NCI-H2227 (cell line): ENCODE measurements around the gene DOK4.
A peak's percentile ranks its signal among the peaks of the same experiment; 100 is the strongest.

Experiments
- DNase-seq: peaks from one replicate; lab custom pipeline; 2025; ENCODE audit not compliant: unreplicated experiment; lab: John Stamatoyannopoulos, UW

Gene DOK4

DNA sequence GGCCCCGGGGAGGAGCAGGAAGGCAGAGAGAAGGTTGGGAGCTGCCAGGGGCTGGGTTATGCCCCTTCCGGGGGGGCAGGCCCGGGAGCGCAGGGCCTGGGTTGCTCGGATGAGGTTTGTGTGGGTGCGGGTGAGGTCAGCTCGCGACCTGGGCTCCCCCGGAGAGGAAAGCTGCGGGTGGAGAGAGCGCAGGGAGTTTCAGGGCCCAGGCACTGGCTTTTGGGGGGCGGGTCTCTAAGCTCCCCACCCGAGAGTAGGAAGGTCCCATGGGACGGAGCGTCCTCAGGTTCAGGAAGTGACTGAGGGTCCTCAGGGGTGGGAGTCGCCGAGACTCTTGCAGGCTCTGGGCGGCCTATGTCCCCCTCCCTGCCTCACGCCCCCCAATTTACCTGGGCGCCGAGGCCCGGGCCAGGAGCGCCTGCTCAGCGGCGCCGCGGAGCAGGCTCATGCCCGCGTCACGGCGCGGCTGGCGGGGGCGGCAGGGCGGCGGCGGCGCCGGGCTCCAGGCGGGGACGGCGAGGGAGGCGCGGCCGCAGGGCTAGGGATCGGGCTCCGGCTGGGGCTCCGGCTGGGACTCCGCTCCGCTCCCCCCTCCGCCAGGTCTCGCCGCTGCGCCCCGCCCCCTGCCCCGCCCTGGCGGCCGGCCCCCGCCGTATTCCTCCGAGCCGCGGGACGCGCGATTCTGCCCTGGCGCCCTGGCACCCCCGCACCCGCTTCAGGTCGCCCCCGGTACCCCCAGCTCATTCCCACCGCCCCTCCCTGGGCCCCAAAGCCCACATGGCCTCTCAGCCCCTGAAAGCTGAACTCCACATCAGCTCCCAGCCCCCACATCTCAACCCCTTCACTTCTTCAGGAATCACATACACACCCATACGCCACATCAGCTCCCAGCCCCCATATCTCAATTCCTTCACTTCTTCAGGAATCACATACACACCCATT, at the start of gene DOK4:
Gene DOK4 (minus strand): TSS at position 578 of the 942 bp plus-strand sequence. CDS start 6,986 bp downstream, outside the sequence.
- peak; percentile 80 for DNase-seq

DNA sequence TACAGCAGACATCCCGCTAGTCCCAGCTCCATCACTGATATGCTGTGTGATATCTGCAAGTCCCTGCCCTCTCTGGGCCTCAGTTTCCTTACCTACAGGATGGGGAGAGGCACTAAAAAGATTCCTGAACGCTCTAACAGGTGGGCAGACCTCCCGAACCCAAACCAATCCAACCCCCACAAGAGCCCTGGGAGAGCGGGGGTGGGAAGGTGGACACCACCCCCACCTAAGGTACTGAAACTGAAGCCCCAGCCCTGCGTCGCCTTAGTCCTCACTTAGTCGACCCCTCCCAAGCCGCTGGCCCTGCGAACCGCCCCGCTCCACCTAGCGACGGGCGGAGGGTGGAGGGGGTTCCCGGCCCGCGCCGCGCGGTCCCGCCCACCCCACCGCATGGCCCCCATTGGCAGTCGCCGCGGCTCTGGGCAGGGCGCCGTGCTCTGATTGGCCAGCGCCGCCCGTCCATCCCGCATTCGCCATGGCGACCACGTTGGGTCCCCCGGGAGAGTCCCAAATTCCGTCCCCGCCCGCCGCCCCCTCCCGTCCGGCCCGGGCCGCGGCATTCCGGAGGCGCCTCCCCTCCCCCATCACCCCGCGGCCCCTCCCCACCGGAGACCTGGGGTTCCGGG, 49.5 kb upstream of the DOK4 start:
- peak; percentile 83 for DNase-seq

DNA sequence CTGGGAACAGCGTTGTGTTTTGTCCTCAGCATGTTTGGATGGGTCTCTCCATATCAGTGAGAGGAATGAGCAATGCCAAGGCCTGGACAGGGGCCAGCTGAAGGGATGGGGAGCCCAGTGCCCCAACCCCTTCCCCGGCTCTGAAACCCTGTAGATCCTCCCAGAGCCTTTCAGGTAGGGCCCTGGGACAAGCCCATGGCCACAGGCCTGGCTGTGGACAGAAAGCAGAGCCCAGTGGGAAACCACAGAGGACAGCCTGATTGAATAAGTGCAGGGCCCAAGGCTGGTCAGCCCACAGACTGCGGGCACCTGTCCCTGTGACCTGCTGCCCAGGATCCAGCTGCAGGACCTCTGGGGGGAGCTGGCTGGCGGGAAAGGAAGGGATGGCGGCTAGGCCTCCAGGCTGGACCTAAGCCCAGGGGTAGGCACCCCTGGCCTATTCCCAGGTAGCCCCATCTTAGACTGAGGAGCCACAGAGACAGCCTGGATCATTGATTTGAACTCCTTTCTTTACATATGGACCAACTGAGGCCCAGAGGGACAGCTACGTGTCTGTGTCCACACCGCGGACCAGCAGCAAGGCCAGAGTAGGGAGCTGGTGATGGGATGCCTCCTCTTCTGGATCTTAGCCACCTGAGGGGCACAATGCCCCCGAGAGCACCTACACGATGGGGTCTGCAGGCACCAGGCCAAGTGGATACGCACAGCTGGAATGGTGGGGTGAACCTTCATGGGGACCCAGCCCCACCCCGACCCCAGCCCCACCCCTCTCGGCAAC, 48.8 kb upstream of the DOK4 start:
- no peak for DNase-seq

DNA sequence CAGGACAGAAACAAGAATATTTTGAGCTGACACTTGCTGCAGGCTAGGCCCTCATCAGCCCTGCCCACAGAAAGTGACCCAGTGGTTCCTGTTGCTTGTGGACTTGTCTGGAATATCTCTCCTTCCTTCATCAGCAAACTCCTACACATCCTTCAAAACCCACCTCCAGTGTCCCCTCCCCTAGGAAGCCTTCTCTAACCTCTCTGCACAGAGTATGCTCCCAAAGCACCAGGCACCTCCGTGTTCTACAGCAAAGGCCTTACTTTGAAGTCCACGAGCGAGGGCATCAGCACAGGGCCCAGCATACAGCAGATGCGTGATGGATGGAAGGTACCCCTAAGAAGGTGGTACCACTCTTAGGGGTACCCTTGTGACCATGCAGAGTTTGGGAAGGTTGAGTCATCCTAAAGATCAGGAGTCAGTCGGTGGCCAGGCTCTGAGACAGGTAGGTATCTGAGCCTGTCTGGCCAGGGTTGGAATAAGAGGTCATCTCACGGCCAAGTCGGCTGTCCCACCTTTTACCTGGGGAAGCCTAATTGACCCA, 48.1 kb upstream of the DOK4 start:
- DNase-seq: no peak

DNA sequence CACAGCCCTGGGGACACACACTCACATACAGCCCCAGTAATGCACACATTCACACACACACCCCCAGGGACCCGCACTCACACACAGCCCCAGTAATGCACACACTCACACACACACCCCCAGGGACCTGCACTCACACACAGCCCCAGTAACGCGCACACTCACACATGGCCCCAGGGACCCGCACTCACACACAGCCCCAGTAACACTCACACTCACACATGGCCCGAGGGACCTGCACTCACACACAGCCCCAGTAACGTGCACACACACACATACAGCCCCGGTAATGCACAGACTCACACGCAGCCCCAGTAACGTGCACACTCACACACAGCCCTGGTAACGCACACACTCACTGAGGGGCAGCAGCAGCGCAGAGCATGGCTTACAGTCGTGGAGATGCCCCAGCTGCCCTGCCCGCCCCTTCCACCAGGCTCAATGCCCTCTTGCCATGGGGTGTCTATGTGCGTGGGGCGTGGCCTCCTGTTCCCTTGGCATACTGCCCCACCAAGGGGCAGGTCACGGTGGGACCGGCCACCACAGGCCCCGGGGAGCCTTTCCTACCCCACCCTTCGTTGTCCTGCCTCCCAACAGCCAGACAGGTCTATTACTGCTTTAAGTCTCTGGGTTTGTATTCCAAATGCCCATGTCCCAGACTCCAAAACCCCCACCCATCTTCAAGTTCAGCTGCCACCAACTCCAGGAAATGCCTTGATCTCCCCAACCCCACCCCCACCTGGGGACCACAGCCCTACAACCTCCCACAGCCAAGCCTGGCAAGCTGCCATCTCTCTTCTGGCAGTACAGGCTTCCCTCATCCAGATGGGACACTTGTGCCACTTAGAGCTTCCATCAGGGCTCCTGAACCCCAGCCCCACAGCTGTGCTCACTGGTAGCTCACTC, 47.4 kb upstream of the DOK4 start:
- DNase-seq: no peak

DNA sequence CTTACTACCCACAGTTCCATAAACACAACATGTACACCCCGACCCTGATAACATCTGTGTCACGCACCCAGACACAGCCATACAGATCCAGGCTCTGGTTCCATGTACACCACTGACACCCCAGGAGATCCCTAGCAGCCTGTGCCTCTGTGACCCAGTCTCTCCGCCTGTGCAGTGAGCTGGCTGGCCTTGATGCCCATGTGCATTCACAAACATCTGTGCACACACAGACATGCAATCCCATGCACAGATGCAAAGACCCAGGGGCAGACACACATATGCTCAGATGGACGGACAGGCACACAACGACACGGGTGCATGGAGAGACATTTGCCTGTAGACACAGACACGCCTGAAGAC, 46.0 kb upstream of the DOK4 start:
- no peak for DNase-seq

DNA sequence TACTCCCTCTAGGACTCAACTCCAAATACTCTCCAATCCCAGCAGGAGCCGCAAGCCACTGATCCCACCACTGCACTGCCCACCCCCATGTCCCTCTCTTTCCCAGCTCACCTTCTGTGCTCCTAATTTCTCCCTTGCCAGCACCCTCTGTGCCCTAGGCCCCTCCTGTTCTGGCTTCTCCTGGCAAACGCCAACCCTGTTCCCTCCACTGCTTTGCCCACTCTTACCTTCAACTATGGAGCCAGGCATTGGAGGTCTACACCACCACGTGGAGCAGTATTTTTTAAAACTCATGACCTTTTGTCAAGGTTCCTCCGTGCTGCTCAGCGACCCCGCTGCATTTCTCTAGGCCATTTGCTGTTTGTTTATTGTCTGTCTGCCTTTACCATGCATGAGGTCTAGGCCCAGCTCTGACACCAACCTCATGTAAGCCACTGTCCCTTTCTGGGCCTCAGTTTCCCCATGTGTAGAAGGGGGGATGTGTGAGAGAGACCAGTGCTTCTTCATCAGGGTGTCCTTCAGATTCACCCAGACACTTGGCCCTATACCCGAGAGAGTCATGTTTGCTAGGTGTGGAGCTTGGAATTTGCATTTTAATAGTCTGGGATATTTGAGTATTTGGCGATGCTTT, 45.5 kb upstream of the DOK4 start:
- DNase-seq: no peak

DNA sequence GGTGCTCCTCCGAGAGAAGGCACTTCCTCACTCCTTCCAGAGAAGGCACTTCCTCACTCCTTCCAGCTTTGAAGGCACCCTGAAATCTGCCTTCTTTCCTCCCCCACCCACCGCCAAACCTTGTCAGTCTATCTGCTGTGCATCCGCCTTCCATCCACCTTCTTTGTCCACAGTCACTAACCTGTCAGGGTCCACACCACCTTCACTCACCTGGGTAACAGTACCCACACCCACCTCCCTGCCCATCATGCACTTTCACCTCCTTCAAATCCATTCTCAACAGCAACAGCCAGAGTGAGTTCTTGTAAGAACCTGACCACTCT, 44.9 kb upstream of the DOK4 start:
- DNase-seq: no peak

DNA sequence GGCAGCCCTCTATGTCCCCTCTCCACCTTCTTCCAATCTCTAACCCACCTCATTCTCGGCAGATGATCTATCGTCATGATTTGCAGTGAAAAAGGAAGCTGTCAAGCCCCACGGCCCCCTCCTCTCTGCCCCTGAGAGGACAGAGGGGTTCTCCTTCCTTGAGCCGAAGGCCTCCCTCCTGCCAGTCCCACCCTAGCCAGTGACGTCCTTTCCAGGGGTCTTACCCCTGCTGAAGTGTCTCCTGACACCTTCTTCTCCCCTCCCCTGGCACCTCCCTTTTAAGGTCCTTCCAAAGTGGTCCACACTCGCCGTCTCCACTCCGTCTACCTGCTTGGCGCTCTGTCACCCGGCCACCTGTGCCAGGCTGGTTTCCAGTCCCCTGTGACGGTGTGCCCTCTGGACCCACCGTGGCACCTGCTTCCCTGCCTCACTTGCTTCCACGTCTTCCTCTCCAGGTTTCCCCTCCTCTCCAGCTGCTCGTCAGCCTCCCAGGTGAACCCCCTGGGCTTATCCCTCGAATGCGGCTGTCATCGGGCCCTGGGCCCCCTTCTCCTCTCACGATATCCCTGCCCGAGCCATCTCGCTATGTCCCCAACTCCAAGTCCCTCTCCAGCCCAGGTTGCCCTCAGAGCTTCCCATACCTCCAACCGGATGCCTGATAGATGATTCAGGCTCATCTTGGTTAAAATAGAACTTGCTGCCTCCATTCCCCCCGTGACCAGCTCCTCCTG, 44.4 kb upstream of the DOK4 start:
- DNase-seq: no peak

DNA sequence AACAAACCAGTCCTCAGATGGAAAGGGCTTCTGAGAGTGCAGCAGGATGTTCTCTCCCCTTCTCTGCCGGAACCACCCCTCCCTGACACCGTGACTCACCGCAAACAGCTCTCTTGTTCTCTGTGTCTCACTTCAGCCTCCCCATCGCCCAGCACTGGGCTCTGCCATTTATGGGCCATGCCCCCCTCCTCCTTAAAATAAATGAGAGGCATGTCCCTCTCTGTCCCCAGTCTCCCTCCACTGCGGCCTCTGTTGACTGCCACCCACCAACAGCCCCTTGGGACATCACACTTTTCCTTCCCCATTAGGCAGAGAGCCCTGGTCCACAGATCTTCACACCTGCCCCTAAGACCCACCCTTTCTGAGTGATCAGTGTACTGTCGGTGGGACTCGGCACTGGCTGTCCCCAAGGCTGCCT, 43.8 kb upstream of the DOK4 start:
- DNase-seq: no peak

DNA sequence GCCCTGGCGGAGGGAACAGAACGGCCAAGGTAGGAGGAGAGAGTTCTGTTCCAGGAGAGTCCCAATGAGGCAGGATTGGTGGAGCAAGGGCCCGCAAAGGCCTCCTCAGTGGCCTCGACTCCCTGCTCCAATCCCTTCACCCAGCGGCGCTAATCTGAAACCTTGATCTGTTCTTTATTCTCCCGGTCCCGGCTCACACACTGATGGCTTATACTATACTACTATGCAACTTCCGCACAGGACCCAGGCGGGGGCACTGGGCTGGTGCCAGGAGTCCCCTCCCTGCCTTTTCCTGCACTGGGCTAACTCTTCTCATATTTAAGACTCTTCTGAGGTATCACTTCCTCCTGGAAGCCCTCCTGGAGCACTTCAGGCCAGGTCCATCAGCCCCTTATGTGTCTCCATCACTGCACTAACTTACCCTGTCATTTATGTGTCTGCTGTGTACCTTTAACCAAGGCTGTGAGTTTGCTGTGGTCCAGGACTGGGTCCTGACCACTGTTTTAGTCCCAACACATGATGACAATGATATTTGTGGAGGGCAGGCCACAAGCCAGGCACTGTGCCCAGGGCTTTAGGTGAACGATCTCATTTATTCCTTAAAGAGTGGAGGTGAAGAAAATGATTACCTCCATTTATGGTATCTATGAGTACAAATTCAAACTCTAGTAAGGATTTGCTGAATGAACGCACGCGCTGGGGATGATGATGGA, 43.3 kb upstream of the DOK4 start:
- DNase-seq: no peak

DNA sequence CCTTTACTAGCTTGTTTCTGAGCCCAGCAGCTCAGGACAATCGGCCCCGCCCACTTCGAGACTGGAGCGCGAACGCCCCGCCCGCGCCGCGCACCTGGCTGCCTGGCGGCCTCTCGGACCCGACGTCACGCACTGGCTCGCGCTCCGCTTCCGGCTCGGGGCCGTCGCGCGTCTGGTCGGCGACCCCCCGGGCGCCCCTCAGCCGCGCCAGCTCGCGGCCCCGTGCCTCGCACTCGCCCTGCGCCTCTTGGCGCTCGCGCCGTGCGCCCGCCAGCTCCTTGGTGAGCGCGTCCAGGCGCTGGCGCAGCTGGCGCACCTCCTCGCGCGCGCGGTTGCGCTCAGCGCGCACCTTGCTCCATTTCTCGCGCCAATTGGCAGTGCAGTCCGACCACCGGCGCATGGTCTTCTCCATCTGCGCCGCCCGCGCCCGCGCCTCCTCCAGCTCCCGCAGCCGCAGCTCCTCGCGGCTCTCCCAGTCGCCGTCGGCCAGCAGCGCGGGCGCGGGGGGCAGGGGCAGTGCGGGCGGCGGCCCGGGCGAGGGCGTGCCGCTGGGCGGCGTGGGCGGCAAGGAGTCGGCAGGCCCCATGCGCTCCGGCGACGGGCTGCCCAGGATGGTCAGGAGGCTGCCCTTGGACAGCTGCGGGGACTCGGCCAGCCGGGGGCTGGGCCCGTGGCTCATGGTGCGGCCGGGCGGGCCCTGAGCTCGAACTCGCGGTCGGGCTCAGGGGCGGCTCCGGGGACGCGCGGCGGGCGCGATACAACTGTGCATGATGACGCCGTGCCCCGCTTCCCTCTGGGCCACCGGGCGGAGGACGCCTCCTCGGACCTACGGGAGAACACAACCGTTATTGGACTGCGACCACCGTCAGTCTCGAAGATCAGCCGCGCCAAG, 42.5 kb upstream of the DOK4 start:
- no peak for DNase-seq

DNA sequence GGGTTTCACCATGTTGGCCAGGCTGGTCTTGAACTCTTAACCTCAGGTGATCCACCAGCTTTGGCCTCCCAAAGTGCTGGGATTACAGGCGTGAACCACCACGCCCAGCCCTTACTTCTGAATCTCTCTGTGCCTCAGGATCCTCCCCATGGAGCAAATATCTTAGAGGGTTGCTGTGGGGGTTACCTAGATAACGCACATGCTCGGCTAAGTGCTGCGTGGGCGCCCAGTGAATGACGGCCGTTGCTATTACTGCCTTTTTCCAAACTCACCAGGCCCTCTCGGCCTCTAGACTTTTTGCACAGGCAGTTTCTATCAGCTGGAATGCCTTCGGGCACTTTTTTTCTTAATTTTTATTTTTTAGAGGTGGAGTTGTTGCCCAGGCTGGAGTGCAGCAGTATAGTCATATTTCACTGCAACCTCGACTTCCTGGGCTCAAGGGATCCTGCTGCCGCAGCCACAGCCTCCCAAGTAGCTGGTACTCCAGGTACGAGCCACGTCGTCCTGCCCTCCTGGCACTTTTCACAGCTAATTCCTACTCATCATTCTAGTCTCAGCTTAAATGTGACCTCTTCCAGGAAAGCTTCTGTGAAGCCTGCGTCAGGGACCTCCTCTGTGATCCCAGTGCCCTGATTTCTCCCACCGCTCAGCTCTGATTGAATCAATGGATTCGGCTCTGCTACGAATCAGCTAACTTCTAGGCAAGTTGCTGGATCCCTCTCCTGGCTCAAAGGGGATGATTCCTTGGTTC, 41.5 kb upstream of the DOK4 start:
- no peak for DNase-seq

DNA sequence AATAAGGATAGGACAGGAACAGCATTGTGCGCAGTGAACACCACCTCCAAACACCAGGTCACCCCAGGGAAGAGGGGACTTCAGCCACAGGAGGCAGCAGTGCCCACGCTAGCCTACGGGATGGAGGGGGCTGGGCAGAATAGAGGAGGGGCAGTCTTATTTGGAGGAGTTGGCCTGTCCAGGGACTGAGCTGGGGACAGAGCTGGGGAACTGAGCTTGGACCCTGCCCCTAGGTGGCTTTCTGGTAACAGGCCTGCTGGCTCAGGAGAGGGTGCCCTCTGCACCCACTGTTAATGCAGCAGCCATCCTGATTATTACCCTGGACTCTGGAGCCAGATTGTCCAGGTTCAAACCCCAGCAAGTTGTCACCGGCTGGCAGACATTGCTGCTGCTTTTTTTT, 40.7 kb upstream of the DOK4 start:
- no peak for DNase-seq

DNA sequence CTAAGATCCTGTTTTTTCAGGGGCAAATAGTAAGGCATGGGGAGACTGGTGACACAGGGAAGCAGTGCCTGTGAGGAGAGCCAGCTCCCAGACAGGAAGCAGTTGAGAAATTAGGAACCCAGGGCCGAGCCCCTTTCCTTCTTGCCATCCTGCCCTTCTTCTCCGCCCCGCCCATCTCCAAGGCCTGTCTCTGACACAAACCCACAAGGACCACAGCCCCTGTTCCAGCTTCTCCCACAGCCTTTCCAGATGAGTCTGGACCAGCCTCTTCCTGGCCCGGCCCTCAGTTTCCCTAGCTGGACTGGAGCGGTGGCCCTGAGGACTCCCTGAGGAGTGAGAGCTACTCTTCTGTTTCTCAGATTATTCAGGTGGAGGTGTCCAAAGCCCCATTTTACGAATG, 40.2 kb upstream of the DOK4 start:
- DNase-seq: no peak

DNA sequence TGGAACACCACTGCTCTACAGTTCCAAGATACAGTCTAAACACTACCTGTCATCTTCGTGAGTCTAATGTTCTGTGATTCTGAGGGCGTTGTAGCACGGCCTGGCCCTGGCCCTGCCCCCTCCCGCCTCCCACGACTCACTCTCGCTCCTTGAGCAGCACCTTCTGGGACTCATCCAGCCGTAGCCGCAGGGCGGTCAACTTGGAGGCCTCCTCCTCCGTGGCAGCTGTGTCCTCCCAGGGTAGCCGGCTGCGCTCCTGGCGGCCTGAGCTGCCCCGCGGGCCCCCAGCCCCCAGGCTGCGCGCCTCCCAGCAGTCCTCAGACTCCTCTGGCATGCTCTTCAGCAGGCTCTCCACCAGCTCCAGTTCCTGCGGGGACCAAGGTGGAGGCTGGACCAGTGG, 39.5 kb upstream of the DOK4 start:
- no peak for DNase-seq

DNA sequence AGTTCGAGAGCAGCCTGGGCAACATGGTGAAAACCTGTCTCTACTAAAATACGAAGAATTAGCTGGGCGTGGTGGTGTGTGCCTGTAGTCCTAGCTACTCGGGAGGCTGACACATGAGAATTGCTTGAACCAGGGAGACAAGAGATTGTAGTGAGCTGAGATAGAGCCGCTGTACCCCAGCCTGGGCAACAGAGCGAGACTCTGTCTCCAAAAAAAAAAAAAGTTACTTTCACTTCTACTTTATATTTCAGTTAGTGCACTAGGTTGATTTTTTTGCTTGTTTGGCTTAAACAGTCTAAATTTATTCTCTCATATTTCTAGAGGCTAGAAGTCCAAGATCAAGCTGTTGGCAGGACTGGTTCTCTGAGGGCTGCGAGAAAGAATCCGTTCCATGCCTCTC, 36.7 kb upstream of the DOK4 start:
- DNase-seq: no peak
